NCI-H1930 (cell line): ENCODE results near the gene COPS6.

Experiments used
- DNase-seq, 2 experiments: peaks; one replicate each; lab custom pipeline; 2025; lab: John Stamatoyannopoulos, UW

COPS6 gene

GRCh38 chr7:100080907-100081534 lies 7.7 kb upstream of the COPS6 start:
- DNase-seq, result peak in 1 of 2 experiments; percentile 27

DNA sequence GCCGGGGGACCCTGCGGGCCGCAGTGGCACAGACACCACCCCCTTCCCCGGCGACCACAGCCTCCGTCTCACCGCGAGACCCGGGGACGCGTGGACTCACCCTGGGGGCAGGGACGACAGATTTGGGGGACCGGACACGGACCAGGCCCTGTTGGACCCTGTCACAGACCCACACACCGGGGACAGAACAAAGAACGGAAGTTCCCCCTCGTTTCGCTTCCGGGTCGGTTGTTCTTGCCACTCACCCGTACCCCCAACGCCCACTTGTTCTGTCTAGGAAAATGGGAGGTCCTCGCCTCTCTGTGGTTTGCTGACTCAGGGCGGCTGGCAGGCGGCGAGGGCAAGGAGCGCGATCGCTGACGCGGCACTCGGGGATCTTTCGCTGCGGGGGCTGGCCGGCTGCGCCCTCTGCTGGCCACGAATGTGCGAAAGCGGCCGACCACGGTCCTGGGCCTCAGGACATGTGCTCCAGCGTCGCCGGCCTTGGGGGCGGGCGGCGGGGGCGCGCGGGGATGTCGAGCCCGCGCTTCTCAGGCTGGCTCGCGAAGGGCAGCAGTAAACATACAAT lies 7.2 kb upstream of the COPS6 start, which contains the start of gene ZNF3:
TSS of gene ZNF3 (minus strand) at position 189 of the 568 bp plus-strand sequence. CDS start 4,366 bp downstream, outside the sequence.
- peak; percentile 99 for DNase-seq

- no peak for DNase-seq
Measured at GRCh38 chr7:100082978-100083377, 5.8 kb upstream of the COPS6 start.

GRCh38 chr7:100085515-100085914 lies 3.3 kb upstream of the COPS6 start:
- no peak for DNase-seq

DNA sequence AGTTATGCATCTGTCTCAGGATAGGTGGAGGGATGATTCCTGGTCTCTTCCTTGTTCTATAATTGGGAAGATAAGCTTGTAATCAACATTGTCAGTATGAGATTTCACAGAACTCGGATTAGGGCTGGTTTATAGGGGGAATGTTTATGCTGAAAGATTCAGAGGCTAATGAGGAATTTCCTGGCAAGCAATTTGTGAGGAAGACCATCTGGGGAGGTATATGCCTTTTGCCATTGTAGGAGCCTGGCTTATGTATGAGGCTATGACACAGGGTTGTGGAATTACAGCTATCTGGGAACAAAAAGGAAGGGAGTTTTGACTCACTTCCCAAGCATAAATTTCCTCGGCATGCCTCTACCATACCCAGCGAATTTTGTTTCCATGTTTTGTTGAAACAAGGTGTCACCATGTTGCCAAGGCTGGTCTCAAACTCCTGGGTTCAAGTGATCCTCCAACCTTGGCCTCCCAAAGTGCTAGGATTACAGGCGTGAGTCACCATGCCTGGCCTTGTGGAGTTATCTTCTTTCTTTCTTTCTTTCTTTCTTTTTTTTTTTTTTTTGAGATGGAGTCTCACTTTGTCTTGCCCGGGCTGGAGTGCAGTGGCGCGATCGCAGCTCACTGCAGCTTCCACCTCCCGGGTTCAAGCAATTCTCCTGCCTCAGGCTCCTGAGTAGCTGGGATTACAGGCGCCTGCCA lies 1.6 kb upstream of the COPS6 start:
- no peak for DNase-seq

GRCh38 chr7:100088095-100088620 lies 611 bp upstream of the COPS6 start:
- DNase-seq, result no peak

GRCh38 chr7:100089458-100090196 lies 858 bp downstream of the COPS6 start:
- no peak for DNase-seq

DNA sequence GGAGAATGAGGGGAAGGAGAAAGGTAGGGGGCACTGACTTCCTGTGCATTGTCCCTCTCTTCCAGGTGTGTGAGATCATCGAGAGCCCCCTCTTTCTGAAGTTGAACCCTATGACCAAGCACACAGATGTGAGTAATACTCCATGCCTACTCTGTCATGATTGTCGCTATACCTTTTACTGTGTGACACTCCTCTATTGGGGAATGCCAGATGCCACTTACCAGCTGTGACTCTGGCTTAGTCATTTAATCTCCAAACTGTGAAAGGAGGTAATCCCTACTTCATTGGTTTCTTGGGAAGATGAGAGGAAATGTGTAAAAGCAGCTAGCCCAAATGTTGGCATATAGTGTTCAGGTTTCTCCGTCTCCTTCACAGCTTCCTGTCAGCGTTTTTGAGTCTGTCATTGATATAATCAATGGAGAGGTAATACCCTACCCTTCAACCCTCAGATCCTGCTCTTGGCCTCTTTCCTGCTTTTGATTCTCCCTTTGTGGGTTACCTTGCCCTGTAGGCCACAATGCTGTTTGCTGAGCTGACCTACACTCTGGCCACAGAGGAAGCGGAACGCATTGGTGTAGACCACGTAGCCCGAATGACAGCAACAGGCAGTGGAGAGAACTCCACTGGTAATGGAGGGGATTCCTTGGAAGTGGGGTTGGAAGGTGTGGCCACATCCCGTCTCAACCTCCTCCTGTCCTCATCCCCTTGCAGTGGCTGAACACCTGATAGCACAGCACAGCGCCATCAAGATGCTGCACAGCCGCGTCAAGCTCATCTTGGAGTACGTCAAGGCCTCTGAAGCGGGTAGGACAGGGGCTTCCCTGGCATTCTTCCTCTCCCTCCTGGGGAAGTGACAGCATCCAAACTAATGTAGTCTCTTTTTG lies 2.0 kb downstream of the COPS6 start:
- no peak for DNase-seq

- DNase-seq, result no peak
Measured at GRCh38 chr7:100091411-100092181, 2.8 kb downstream of the COPS6 start.

DNA sequence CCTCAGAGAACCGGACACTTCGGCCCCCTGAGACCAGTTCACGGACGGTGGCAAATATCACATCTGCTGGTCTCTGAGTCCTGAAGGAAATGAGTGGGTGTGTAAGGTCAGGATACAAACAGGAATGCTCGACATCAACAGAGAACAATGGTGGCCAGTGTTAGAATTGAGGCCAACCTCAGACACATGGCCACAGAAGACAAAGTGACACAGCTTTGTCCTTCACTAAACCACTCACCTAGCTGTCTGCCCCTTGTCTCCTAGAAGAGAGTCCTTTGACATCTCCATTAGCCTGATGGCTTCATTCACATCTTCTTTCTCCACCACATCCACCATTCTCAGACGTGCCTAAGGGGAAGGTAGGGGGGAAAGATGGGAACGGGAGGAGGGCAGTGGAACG lies 4.3 kb downstream of the COPS6 start:
- DNase-seq, result no peak

- no peak for DNase-seq
Measured at GRCh38 chr7:100093498-100093897, 4.7 kb downstream of the COPS6 start.

GRCh38 chr7:100093925-100094486 lies 5.2 kb downstream of the COPS6 start:
- no peak for DNase-seq

DNA sequence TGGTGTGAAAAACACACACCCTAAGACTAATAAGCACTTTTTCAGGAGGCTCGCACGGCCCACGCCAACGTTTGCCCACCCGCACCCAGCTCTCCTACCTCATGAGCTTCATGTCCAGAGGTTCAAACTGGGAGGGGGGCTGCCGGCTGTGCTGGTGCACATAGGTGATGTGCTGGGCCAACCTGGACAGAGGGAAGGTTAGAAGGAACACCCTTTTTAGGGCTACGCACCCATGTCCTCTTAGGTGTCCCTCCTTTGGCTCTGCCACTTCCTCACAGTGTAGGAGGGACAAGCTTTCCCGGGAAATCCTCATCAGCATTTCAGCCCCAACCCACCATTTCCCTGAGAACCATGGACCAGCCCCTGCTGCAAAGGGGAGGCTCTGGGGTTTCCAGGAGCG lies 6.5 kb downstream of the COPS6 start:
- DNase-seq, result no peak

GRCh38 chr7:100095704-100096103 lies 6.9 kb downstream of the COPS6 start:
- no peak for DNase-seq

- DNase-seq, result no peak
Measured at GRCh38 chr7:100098913-100099312, 10.1 kb downstream of the COPS6 start.

DNA sequence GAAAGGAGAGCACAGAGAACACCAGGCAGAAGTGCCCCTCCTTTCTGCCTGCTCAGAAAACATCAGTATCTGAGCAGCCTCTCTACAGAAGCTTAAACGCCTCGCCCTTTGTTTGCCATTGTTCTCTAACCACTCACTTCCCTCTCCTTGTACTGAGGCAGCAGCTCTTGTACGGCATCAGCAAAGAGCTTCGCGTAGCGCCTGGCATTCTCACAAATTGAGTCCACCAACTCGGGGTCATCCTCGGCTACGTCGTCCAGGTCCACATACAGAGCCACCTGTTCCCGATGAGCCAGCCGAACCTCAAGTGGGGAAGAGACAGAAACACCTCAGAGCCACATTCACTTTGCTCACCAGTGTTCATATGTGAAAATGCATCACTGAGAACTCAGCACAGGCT lies 10.7 kb downstream of the COPS6 start:
- no peak for DNase-seq

- peak; percentile 94 to 97 for DNase-seq
Measured at GRCh38 chr7:100100420-100101015, 11.7 kb downstream of the COPS6 start.

- peak; percentile 99 to 100 for DNase-seq
Measured at GRCh38 chr7:100101016-100101862, 12.5 kb downstream of the COPS6 start, which contains the start of the genes AP4M1 and MCM7. Gene AP4M1, plus strand, starts transcription at chr7:100101643. Its CDS starts 72 bp downstream, at chr7:100101715. Gene MCM7, minus strand, starts transcription at chr7:100101397. Its CDS starts 103 bp downstream, at chr7:100101294.
